A673 (cell line): ENCODE results near the gene TAS1R3. TPM values are rescaled to one million over a fixed set of nuclear protein-coding genes. Genes with fewer than 3 reads are reported as not detected.
A peak's percentile ranks its signal among the peaks of the same experiment; 100 is the strongest.

Experiments
- BruUV-seq: library from RNA; stranded (reverse); fragments of 400-500 nt; replicated peaks from 2 replicates; lab custom pipeline; 2021; lab: Mats Ljungman, UMichigan
- CTCF ChIA-PET: fragments of 300-600 bp; sonication (Branson Sonifier 250); formaldehyde crosslinking; loops from one replicate; lab custom pipeline; 2022; ENCODE audit warnings: antibody characterized with exemption; lab: Charles Lee
- POLR2A ChIA-PET: fragments of 300-600 bp; sonication (Branson Sonifier 250); formaldehyde crosslinking; loops from one replicate; lab custom pipeline; 2022; ENCODE audit warnings: antibody characterized with exemption; ENCODE audit not compliant: low non-redundant PET; lab: Charles Lee
- DNase-seq: peaks from one replicate; pipeline ENCODE4 v3.0.0-alpha.2; 2015; ENCODE audit warnings: low spot score
- H3K27ac ChIP-seq: fragments of 200-600 bp; sonication (generic); 2 replicates; pipeline ENCODE4 v1.5.1; 2016; ENCODE audit warnings: mixed run types, low read depth, mild to moderate bottlenecking, mixed read lengths, antibody characterized with exemption, low read length; ENCODE audit not compliant: poor library complexity, severe bottlenecking
- H3K27me3 ChIP-seq: fragments of 200-600 bp; sonication (generic); replicated peaks from 2 replicates; pipeline ENCODE4 v1.6.1; 2017; ENCODE audit warnings: mixed run types, low read depth, mild to moderate bottlenecking, mixed read lengths, antibody characterized with exemption, low read length; ENCODE audit not compliant: insufficient read depth, poor library complexity
- H3K36me3 ChIP-seq: fragments of 200-600 bp; sonication (generic); 2 replicates; pipeline ENCODE4 v1.6.1; 2016; ENCODE audit warnings: mixed run types, mild to moderate bottlenecking, mixed read lengths, antibody characterized with exemption, low read length; ENCODE audit not compliant: insufficient read depth, poor library complexity, severe bottlenecking
- H3K4me1 ChIP-seq: fragments of 200-600 bp; sonication (generic); 2 replicates; pipeline ENCODE4 v1.6.1; 2017; ENCODE audit warnings: mixed run types, mild to moderate bottlenecking, mixed read lengths, antibody characterized with exemption, low read length; ENCODE audit not compliant: insufficient read depth, poor library complexity, severe bottlenecking
- H3K4me3 ChIP-seq: fragments of 200-600 bp; sonication (generic); 2 replicates; pipeline ENCODE4 v1.5.1; 2016; ENCODE audit warnings: low read depth, mixed run types, mild to moderate bottlenecking, mixed read lengths, low read length; ENCODE audit not compliant: poor library complexity, severe bottlenecking
- H3K9me3 ChIP-seq: fragments of 200-600 bp; sonication (generic); 2 replicates; pipeline ENCODE4 v1.6.1; 2016; ENCODE audit warnings: mixed run types, low read depth, mild to moderate bottlenecking, mixed read lengths, antibody characterized with exemption, low read length; ENCODE audit not compliant: poor library complexity, severe bottlenecking
- CTCF ChIP-seq: fragments of 300-800, 200-600 bp; sonication (generic); conservative IDR thresholded peaks from 2 replicates; pipeline ENCODE4 v1.5.1; 2017; ENCODE audit warnings: low read depth, mild to moderate bottlenecking, antibody characterized with exemption, low read length, moderate library complexity, mixed read lengths
- EZH2 ChIP-seq: fragments of 200-600 bp; sonication (generic); IDR thresholded peaks from 2 replicates; pipeline ENCODE4 v1.6.1; 2017; ENCODE audit warnings: borderline replicate concordance, low read depth, mild to moderate bottlenecking, mixed read lengths, antibody characterized with exemption, low read length; ENCODE audit not compliant: poor library complexity, severe bottlenecking
- intact Hi-C: fragments of 100-400 bp; cut with micrococcal nuclease; formaldehyde crosslinking; loops from one replicate; pipeline ENCODE4 v1.10.0; 2022; ENCODE audit not compliant: unreplicated experiment
- total RNA-seq: library from RNA; stranded (reverse); gene quantifications from 2 replicates; pipeline ENCODE4 v1.2.3, GENCODE V29; 2021

Gene TAS1R3
- total RNA-seq, 1 experiment from 2014 or later = 0.21 TPM

- intact Hi-C loops = no loop called here
- Histone ChIP-seq H3K36me3 (peaks cover 56% of the 10 kb centered on the region), H3K4me3 (no peak overlapping the region), H3K4me1 (peaks cover 14% of the 10 kb centered on the region), H3K9me3 (no peaks in the 10 kb centered on the region), H3K27ac (peak overlapping the region; percentile 47), H3K27me3 (no peaks in the 10 kb centered on the region)
- POLR2A ChIA-PET = no interaction called here
- TF ChIP-seq EZH2 = no peak
- no peak for TF ChIP-seq CTCF
- no TSS peak for BruUV-seq
- DNase-seq = peak; percentile 83
- CTCF ChIA-PET = no interaction called here
Measured at GRCh38 chr1:1318131-1318652, 12.9 kb upstream of the TAS1R3 start.

- no peak for DNase-seq
- no peaks in the 10 kb centered on the region for H3K9me3 ChIP-seq
- peaks cover 48% of the 10 kb centered on the region for H3K36me3 ChIP-seq
- TF ChIP-seq CTCF (no peak), EZH2 (no peak)
- POLR2A ChIA-PET = no interaction called here
- intact Hi-C loops = no loop called here
- CTCF ChIA-PET = no interaction called here
- peak overlapping the region; percentile 47 for H3K27ac ChIP-seq
- H3K27me3 ChIP-seq = no peaks in the 10 kb centered on the region
- H3K4me3 ChIP-seq = no peak overlapping the region
- peaks cover 14% of the 10 kb centered on the region for H3K4me1 ChIP-seq
- BruUV-seq = no TSS peak
Measured at GRCh38 chr1:1318777-1319645, 12.1 kb upstream of the TAS1R3 start.

DNA sequence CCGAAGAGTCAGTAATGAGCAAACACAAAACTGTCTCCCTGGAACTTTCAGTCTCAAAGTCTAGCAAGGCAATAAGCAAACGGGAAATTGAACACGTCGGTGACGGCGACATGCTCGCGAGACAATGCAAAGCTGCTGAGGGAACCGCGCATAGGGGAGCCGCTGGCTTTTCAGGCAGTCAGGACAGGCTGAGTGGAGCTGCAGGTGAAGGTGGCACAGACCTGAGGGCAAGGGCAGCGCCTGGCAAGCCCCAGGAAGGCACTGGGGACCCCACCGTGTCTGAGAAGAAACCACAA is 11.5 kb upstream of the TAS1R3 start:
- intact Hi-C loops = no loop called here

More for the DNA sequence above, 11.5 kb upstream of the TAS1R3 start:
- H3K9me3 ChIP-seq = no peaks in the 10 kb centered on the region
- H3K27ac ChIP-seq = no peak overlapping the region
- H3K4me3 ChIP-seq = no peak overlapping the region
- TF ChIP-seq EZH2 = no peak
- no peak for TF ChIP-seq CTCF
- peaks cover 43% of the 10 kb centered on the region for H3K36me3 ChIP-seq
- CTCF ChIA-PET = no interaction called here
- H3K27me3 ChIP-seq = no peaks in the 10 kb centered on the region
- POLR2A ChIA-PET = no interaction called here
- no peak for DNase-seq
- BruUV-seq = no TSS peak
- peaks cover 14% of the 10 kb centered on the region for H3K4me1 ChIP-seq
